ENCODE measurements around the gene CNTNAP2. TPM values are rescaled to one million over a fixed set of nuclear protein-coding genes. Genes with fewer than 3 reads are reported as not detected.
"Not testable (repeated sequence)": the region's sequence is repeated elsewhere in the genome, so short reads cannot be mapped to it uniquely, and the experiment has no call there.

The CNTNAP2 gene
- polyA plus RNA-seq, 2 donors, result 0.41 to 0.48 TPM

GRCh38 chr7:147779949-147780348 lies 1663.3 kb downstream of the CNTNAP2 start:
- WGBS, 2 donors, result 78 to 83% methylated on average over 3 of the region's 3 CpGs
- Histone ChIP-seq H3K4me1 (ENCODE audit: control insufficient read depth in 2 of 2, insufficient read depth in 2 of 2, low read length in 1 of 2) (no peaks in the 10 kb centered on the region), H3K27me3 (ENCODE audit: control insufficient read depth in 1 of 2, insufficient read depth in 2 of 2, low read length in 2 of 2) (no peaks in the 10 kb centered on the region), H3K36me3 (ENCODE audit: control insufficient read depth in 2 of 2, insufficient read depth in 2 of 2, low read length in 1 of 2) (no peaks in the 10 kb centered on the region), H3K9me3 (ENCODE audit: control insufficient read depth in 2 of 2, insufficient read depth in 1 of 2, low read depth in 1 of 2, low read length in 1 of 2) (no peaks in the 10 kb centered on the region), H3K27ac (ENCODE audit: low read depth in 2 of 2, low read length in 1 of 2) (no peak overlapping the region), H3K4me3 (ENCODE audit: low read depth in 1 of 2, low read length in 2 of 2) (no peak overlapping the region)

GRCh38 chr7:147796581-147796980 lies 1680.0 kb downstream of the CNTNAP2 start:
- no peaks in the 10 kb centered on the region for H3K27me3 ChIP-seq (ENCODE audit: control insufficient read depth in 1 of 2, insufficient read depth in 2 of 2, low read length in 2 of 2)
- 57% methylated on average over 5 of the region's 5 CpGs for WGBS, 2 donors
- H3K36me3 ChIP-seq (ENCODE audit: control insufficient read depth in 2 of 2, insufficient read depth in 2 of 2, low read length in 1 of 2), result no peaks in the 10 kb centered on the region
- no peak overlapping the region for H3K4me3 ChIP-seq (ENCODE audit: low read depth in 1 of 2, low read length in 2 of 2)
- H3K27ac ChIP-seq (ENCODE audit: low read depth in 2 of 2, low read length in 1 of 2), result no peak overlapping the region
- no peaks in the 10 kb centered on the region for H3K4me1 ChIP-seq (ENCODE audit: control insufficient read depth in 2 of 2, insufficient read depth in 2 of 2, low read length in 1 of 2)
- no peaks in the 10 kb centered on the region for H3K9me3 ChIP-seq (ENCODE audit: control insufficient read depth in 2 of 2, insufficient read depth in 1 of 2, low read depth in 1 of 2, low read length in 1 of 2)

GRCh38 chr7:147798001-147798400 lies 1681.4 kb downstream of the CNTNAP2 start:
- Histone ChIP-seq H3K27me3 (ENCODE audit: control insufficient read depth in 1 of 2, insufficient read depth in 2 of 2, low read length in 2 of 2) (no peaks in the 10 kb centered on the region), H3K27ac (ENCODE audit: low read depth in 2 of 2, low read length in 1 of 2) (no peak overlapping the region), H3K9me3 (ENCODE audit: control insufficient read depth in 2 of 2, insufficient read depth in 1 of 2, low read depth in 1 of 2, low read length in 1 of 2) (no peaks in the 10 kb centered on the region), H3K4me3 (ENCODE audit: low read depth in 1 of 2, low read length in 2 of 2) (no peak overlapping the region), H3K36me3 (ENCODE audit: control insufficient read depth in 2 of 2, insufficient read depth in 2 of 2, low read length in 1 of 2) (no peaks in the 10 kb centered on the region), H3K4me1 (ENCODE audit: control insufficient read depth in 2 of 2, insufficient read depth in 2 of 2, low read length in 1 of 2) (no peaks in the 10 kb centered on the region)
- 37 to 45% methylated on average over 5 of the region's 5 CpGs for WGBS, 2 donors

GRCh38 chr7:147801762-147802161 lies 1685.2 kb downstream of the CNTNAP2 start:
- H3K36me3 ChIP-seq (ENCODE audit: control insufficient read depth in 2 of 2, insufficient read depth in 2 of 2, low read length in 1 of 2); H3K4me1 ChIP-seq (ENCODE audit: control insufficient read depth in 2 of 2, insufficient read depth in 2 of 2, low read length in 1 of 2); H3K27me3 ChIP-seq (ENCODE audit: control insufficient read depth in 1 of 2, insufficient read depth in 2 of 2, low read length in 2 of 2); H3K4me3 ChIP-seq (ENCODE audit: low read depth in 1 of 2, low read length in 2 of 2); H3K27ac ChIP-seq (ENCODE audit: low read depth in 2 of 2, low read length in 1 of 2); H3K9me3 ChIP-seq (ENCODE audit: control insufficient read depth in 2 of 2, insufficient read depth in 1 of 2, low read depth in 1 of 2, low read length in 1 of 2): not testable (repeated sequence)
- 94 to 96% methylated on average over 9 to 23 of the region's 30 CpGs for WGBS, 2 donors

GRCh38 chr7:147803151-147803550 lies 1686.5 kb downstream of the CNTNAP2 start:
- H3K36me3 ChIP-seq (ENCODE audit: control insufficient read depth in 2 of 2, insufficient read depth in 2 of 2, low read length in 1 of 2), result no peaks in the 10 kb centered on the region
- WGBS, 2 donors, result 85% methylated on average over 3 of the region's 3 CpGs

GRCh38 chr7:147803606-147804005 lies 1687.0 kb downstream of the CNTNAP2 start:
- WGBS, 2 donors, result 29 to 35% methylated on average over 4 of the region's 4 CpGs
- Histone ChIP-seq H3K36me3 (ENCODE audit: control insufficient read depth in 2 of 2, insufficient read depth in 2 of 2, low read length in 1 of 2) (no peaks in the 10 kb centered on the region), H3K27me3 (ENCODE audit: control insufficient read depth in 1 of 2, insufficient read depth in 2 of 2, low read length in 2 of 2) (no peaks in the 10 kb centered on the region), H3K27ac (ENCODE audit: low read depth in 2 of 2, low read length in 1 of 2) (no peak overlapping the region), H3K9me3 (ENCODE audit: control insufficient read depth in 2 of 2, insufficient read depth in 1 of 2, low read depth in 1 of 2, low read length in 1 of 2) (peaks cover 0 to 2% of the 10 kb centered on the region in 2 donors), H3K4me3 (ENCODE audit: low read depth in 1 of 2, low read length in 2 of 2) (no peak overlapping the region), H3K4me1 (ENCODE audit: control insufficient read depth in 2 of 2, insufficient read depth in 2 of 2, low read length in 1 of 2) (no peaks in the 10 kb centered on the region)

More at GRCh38 chr7:147803151-147803550, 1686.5 kb downstream of the CNTNAP2 start:
- no peak overlapping the region for H3K4me3 ChIP-seq (ENCODE audit: low read depth in 1 of 2, low read length in 2 of 2)
- peaks cover 0 to 2% of the 10 kb centered on the region in 2 donors for H3K9me3 ChIP-seq (ENCODE audit: control insufficient read depth in 2 of 2, insufficient read depth in 1 of 2, low read depth in 1 of 2, low read length in 1 of 2)
- no peaks in the 10 kb centered on the region for H3K4me1 ChIP-seq (ENCODE audit: control insufficient read depth in 2 of 2, insufficient read depth in 2 of 2, low read length in 1 of 2)
- no peak overlapping the region for H3K27ac ChIP-seq (ENCODE audit: low read depth in 2 of 2, low read length in 1 of 2)
- H3K27me3 ChIP-seq (ENCODE audit: control insufficient read depth in 1 of 2, insufficient read depth in 2 of 2, low read length in 2 of 2), result no peaks in the 10 kb centered on the region

- peaks cover 0 to 2% of the 10 kb centered on the region in 2 donors for H3K9me3 ChIP-seq (ENCODE audit: control insufficient read depth in 2 of 2, insufficient read depth in 1 of 2, low read depth in 1 of 2, low read length in 1 of 2)
- H3K27me3 ChIP-seq (ENCODE audit: control insufficient read depth in 1 of 2, insufficient read depth in 2 of 2, low read length in 2 of 2), result no peaks in the 10 kb centered on the region
- no peak overlapping the region for H3K27ac ChIP-seq (ENCODE audit: low read depth in 2 of 2, low read length in 1 of 2)
- H3K4me3 ChIP-seq (ENCODE audit: low read depth in 1 of 2, low read length in 2 of 2), result no peak overlapping the region
- H3K36me3 ChIP-seq (ENCODE audit: control insufficient read depth in 2 of 2, insufficient read depth in 2 of 2, low read length in 1 of 2), result no peaks in the 10 kb centered on the region
- H3K4me1 ChIP-seq (ENCODE audit: control insufficient read depth in 2 of 2, insufficient read depth in 2 of 2, low read length in 1 of 2), result no peaks in the 10 kb centered on the region
Measured at GRCh38 chr7:147804032-147804431, 1687.4 kb downstream of the CNTNAP2 start.

- no peak overlapping the region for H3K27ac ChIP-seq (ENCODE audit: low read depth in 2 of 2, low read length in 1 of 2)
- H3K36me3 ChIP-seq (ENCODE audit: control insufficient read depth in 2 of 2, insufficient read depth in 2 of 2, low read length in 1 of 2), result no peaks in the 10 kb centered on the region
- H3K4me1 ChIP-seq (ENCODE audit: control insufficient read depth in 2 of 2, insufficient read depth in 2 of 2, low read length in 1 of 2), result no peaks in the 10 kb centered on the region
- peaks cover 0 to 2% of the 10 kb centered on the region in 2 donors for H3K9me3 ChIP-seq (ENCODE audit: control insufficient read depth in 2 of 2, insufficient read depth in 1 of 2, low read depth in 1 of 2, low read length in 1 of 2)
- no peak overlapping the region for H3K4me3 ChIP-seq (ENCODE audit: low read depth in 1 of 2, low read length in 2 of 2)
- no peaks in the 10 kb centered on the region for H3K27me3 ChIP-seq (ENCODE audit: control insufficient read depth in 1 of 2, insufficient read depth in 2 of 2, low read length in 2 of 2)
Measured at GRCh38 chr7:147805996-147806576, 1689.5 kb downstream of the CNTNAP2 start.

- no peaks in the 10 kb centered on the region for H3K36me3 ChIP-seq (ENCODE audit: control insufficient read depth in 2 of 2, insufficient read depth in 2 of 2, low read length in 1 of 2)
- WGBS, 2 donors, result 23 to 28% methylated on average over 3 of the region's 3 CpGs
- no peaks in the 10 kb centered on the region for H3K4me1 ChIP-seq (ENCODE audit: control insufficient read depth in 2 of 2, insufficient read depth in 2 of 2, low read length in 1 of 2)
- H3K9me3 ChIP-seq (ENCODE audit: control insufficient read depth in 2 of 2, insufficient read depth in 1 of 2, low read depth in 1 of 2, low read length in 1 of 2), result peaks cover 0 to 2% of the 10 kb centered on the region in 2 donors
- H3K27me3 ChIP-seq (ENCODE audit: control insufficient read depth in 1 of 2, insufficient read depth in 2 of 2, low read length in 2 of 2), result no peaks in the 10 kb centered on the region
- no peak overlapping the region for H3K27ac ChIP-seq (ENCODE audit: low read depth in 2 of 2, low read length in 1 of 2)
- no peak overlapping the region for H3K4me3 ChIP-seq (ENCODE audit: low read depth in 1 of 2, low read length in 2 of 2)
Measured at GRCh38 chr7:147809786-147810185, 1693.2 kb downstream of the CNTNAP2 start.

- Histone ChIP-seq H3K27ac (ENCODE audit: low read depth in 2 of 2, low read length in 1 of 2) (no peak overlapping the region), H3K9me3 (ENCODE audit: control insufficient read depth in 2 of 2, insufficient read depth in 1 of 2, low read depth in 1 of 2, low read length in 1 of 2) (peaks cover 0 to 2% of the 10 kb centered on the region in 2 donors), H3K36me3 (ENCODE audit: control insufficient read depth in 2 of 2, insufficient read depth in 2 of 2, low read length in 1 of 2) (no peaks in the 10 kb centered on the region), H3K27me3 (ENCODE audit: control insufficient read depth in 1 of 2, insufficient read depth in 2 of 2, low read length in 2 of 2) (no peaks in the 10 kb centered on the region), H3K4me1 (ENCODE audit: control insufficient read depth in 2 of 2, insufficient read depth in 2 of 2, low read length in 1 of 2) (no peaks in the 10 kb centered on the region), H3K4me3 (ENCODE audit: low read depth in 1 of 2, low read length in 2 of 2) (no peak overlapping the region)
Measured at GRCh38 chr7:147810269-147810668, 1693.7 kb downstream of the CNTNAP2 start.
